8988T (cell line): ENCODE data around the gene TMEM53.

Experiments used
- DNase-seq: peaks from one replicate; pipeline ENCODE4 v3.0.0; 2011

The TMEM53 gene

DNA sequence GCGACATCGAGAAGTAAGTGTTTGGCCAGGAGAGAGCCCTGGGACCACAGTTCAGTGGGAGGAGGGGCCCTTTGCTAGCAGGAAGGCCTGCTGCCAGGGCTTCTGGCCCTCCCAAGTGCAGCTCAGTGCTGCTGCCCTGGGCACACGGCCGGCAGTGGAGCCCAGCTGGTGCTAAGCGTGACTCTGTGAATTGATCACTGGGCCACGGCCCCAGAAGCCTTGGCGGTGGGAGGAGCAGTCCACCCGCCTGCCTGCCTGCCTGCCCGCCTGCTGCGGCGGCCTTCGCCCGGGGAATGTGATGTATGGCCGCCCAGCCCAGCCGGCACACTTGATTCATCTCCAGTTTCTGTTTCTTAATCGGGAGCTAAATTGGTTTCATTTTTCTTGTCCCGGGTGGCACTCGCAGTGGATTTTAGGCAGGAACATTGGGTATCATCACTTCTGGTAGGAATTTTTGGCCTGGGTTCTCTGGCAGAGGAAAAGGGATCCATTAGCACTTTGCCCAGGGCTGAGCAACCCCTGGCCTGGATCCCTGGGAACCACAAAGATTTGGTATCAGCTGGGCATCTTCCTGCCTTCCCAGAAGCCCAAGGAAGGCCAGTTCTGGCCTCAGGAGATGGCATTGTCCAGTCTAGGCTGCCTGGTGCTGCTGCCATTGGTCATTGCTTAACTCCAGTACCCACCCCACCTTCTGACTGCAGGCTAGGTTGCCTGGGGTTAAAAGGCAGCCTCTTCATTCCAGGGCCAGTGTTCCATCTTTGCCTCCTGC lies 28.6 kb downstream of the TMEM53 start:
- no peak for DNase-seq

DNA sequence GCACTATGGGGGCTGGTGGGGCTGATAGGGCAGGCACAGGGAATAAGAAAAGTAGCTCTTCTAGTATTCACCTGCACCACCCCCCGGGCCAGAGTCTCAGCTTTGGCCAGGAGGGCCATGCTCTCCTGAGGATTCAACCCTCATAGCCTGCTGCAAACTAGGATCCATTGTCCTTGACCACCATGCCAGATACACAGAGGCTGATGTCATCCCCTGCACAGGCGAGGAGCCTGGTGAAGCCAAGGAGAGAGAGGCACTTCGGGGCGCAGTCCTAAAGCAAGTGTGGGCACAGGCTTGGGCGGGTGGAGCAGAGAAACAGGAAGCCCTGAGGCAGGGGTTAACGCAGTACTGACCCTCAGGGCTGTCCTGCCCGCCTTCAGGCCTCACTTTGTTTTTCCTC lies 29.5 kb downstream of the TMEM53 start:
- DNase-seq = no peak

DNA sequence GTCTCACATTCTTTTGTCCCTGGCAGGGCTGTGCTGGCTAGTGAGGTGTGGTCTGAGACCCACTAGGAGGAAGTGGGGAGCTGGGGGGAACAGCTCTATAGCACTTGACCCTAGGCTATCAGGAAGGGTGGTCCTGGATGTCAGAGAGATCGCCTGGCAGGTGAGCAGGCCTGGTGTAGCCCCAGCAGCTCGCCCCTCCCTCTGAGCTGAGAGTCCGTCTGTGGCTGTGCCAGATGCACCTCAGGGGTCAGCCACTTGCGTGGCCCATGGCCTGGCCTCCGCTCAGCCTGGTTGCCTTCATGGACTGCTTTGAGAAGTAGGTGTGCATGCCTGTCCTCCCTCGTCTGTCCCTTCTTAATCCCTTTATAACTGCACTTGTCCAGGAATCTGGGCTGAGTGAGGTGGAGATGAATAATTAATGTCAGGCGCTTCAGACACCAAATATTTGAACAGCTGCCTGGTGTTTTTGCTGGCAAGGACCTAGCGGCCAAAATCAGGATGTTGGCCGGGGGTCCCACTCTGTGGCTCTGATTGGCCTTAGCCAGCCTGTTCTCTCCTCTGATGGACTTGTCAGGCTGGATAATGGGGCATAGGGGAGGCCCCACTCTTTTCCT lies 30.5 kb downstream of the TMEM53 start:
- no peak for DNase-seq

DNA sequence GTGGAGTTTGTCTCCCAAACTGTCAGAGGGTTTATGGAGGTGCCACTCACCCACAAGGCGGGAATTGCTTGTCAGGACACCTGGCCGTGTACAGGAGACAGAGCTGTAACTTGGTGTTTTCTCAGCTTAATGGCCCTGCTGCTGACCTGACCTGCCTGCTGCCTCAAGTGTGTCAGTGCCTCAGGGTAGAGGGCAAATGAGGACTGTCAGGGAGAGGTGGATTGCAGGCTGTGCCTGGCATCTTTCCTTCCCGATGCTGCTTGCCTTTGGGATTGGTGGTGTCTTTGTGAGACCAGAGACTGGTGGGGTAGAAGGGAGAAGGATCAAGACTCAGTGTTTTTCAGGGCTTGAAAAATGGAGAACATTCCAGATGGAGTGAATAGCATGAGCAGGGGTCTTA lies 31.4 kb downstream of the TMEM53 start:
- DNase-seq = no peak

DNA sequence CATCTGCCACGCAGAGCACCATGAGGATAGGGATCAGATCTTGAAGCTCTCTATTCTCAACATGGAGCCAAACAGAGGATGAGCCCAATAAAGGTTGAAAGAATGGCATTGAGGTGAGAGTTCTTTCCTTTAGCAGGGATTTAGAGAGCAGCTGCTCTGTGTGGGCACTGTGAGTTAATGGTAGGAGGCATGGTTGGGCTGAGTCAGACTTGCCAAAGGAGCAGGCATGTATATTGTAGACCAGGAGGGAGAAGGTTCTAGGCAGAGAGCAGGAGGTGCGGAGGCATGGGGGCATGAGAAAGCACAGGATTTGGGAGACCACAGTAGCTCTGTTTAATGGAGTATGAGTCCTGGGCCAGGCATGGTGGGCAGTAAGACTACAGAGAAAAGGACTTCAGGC lies 32.0 kb downstream of the TMEM53 start:
- no peak for DNase-seq

DNA sequence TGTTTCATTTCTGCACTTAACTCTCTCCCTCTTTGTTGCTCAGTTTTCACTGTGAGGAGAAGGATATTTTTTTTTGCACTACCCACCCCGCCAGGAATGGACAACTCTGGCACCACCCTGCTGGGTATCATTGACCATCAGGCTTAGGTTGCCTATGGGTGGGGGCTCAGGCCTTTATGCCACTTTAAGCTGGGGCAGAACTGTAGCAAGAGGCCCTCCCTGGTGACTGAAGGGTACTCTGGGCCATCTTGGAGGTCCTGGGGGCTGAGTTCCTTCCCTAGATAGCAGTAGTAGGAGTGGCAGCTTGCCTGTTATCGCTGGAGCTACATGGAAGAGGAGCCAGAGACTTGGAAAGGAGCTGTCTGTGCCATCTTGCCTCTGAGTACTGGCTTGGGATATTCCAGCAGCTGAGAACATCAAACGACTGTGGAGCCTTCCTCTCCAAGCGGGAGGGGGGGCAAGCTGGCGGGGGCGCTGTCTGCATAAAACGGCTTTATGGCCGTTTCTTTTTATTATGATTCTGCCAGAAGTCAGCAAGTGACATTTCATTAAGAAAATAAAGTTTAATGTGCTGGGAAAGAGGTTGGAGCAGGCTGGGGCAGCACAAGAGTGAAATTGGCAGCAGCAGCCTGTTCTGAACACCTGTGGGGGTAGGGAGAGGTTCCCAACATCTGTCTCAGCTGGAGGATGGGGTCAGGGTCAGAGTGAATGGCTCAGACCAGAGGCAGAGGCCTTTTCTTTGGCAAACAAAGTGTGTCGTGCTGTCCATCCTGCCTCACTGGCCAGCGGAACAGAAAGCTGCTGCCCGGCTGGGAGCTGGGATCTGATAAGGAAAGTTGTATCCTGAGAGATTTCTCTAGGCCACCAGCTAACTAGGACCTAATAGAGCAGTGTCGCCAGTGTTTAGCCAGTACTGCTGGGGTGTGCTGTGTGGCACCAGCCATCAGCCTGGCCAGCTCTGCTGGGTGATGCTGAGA lies 32.9 kb downstream of the TMEM53 start:
- no peak for DNase-seq

DNA sequence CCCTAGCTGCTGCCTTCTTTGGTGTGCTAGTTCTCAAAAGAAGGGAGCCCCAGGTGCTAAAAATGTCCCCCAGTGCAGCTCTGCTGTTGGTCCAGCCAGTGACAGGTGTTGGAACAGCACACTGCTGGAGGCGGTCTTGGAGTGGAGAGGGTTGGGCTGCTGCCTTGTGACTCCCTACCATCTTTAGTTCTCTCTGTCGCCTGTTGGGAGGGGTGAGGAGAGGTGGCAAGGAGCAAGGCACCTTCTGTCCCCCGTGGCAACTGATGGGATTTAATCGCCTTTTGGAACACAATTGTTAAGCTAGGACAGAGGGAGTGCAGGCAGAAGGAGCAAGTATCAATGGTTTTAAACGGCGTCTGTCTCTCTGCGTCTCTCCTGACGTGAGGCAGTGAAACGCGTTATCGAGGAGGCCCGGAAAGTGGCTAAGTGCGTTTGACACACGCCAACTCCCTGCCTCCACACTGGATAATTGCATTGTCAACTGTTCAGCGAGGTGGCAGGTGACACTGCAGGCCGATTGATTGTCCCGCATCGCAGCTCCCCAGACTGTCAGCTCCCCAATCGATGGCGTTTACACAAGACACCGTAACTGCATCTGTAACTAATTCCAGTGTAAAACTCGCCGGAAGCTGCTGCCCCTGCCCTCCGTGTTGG lies 34.0 kb downstream of the TMEM53 start:
- DNase-seq = no peak

DNA sequence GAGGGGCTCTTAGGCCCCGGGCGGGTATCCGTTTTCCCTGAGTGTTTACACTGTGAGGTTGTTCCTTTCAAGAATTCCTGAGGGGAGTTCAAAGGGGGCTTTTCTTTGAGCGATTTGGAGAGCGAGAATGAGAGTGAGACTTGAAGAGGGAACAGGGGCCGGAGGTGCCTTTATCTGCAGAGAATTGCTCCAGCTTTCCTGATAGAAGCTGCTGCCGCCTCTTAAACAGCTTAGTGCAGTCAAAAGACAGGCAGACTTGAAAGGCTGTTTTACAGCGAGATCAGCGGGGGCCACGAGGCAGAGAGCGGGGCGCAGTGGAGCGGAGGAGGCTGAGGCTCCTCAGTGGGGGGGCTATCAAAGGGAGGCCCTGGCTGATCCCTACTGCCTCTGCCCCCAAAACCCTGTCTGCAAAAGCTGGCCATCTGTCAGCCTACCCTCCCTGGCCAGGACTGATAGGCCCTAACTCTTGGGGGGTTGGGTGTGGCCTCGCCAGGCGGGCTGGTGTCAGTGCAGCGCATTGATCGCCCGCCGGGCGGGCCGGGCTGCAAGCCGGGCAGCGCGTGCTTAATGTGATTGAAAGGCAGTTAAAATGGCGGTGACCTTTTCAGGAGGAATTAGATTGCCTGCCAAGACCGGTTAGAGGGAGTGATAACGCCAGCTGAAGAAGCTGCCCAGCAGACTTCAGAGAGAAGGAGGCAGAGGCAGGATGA lies 36.4 kb downstream of the TMEM53 start:
- no peak for DNase-seq

DNA sequence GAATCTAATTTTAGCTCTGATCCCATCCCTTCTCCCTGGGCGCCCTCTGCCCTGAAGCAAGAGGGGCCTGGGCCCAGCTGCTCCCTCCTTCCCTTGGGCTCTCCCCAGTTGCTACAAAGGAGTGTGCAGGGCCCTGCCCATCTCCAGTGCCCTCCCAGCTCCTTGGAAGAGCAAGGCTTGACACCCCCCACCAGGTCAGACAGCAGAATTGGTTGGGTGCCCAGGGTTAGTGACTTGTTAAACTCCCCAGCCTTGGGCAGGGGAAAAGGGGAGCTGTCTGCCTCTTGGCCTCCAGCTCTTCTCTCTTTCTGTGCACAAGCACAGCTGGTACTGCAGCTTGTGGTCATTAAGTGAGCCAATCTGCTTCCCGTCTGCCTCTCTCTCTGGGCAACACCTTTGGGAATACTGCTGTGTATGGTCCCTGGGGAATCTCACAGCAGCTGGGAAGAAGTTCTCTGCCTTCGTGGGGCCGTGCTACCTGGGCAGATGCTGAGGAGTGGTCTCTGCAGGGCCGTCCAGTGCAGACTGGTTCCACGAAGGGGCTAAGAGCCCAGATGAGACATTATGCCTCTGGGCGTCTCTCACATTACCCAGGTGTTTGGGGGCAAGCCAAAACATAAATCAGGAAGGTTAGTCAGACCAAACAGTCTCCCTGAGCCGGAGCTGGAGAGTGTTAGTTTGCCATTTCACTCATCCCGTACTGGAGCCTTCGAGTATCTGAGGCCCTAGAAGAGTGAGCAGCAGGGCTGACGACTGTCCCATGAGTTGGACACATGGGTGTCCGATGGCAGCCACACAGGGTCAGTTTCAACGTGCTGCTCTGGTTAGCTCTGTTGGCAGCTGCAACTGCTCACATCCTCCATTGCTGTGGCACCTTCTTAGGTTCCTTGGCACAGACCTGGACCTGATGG lies 37.3 kb downstream of the TMEM53 start:
- DNase-seq = no peak

DNA sequence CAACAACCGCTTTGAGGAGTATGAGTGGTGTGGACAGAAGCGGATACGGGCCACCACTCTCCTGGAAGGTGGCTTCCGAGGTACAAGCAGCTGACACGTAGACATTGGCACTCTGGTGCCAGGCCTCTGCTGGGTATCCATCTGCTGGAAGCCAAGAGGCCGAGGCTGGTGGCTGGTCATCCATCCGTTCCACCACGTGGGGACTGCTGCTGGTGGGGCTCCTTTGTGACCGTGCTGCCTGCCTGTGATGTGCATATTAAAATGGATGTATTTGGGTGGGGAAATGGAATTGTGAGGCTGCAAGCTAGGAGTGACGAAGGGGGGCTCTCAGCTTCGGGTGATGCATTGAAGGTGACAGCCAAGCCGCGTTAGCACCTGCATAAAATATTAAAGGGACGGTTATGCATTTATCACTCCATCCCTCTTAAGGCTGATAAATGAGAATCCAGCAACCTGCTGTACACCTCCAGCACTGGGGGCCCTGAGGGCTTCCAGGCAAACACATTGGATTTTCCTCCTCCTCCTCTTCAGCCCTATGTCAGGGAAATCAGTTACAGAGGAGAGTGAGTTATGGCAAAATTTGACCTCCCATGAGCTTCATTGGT lies 38.1 kb downstream of the TMEM53 start:
- no peak for DNase-seq

DNA sequence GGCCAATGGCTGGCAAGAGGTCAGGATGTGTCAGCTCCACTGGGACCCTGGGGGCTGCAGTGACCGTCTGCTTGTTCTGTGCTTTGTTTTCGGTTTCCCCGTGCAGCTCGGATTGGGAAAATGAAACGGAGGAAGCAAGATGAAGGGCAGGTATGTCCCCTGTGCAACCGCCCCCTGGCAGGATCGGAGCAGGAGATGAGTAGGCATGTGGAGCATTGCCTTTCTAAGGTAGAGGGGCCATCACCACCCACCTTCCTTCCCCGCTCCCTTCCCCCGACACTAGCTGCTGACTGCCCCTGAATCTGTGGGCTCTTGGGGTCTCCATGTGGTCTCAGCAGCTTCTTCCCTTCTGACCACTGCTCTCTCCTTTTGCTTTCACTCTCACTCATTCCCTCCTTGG lies 38.8 kb downstream of the TMEM53 start:
- no peak for DNase-seq

DNA sequence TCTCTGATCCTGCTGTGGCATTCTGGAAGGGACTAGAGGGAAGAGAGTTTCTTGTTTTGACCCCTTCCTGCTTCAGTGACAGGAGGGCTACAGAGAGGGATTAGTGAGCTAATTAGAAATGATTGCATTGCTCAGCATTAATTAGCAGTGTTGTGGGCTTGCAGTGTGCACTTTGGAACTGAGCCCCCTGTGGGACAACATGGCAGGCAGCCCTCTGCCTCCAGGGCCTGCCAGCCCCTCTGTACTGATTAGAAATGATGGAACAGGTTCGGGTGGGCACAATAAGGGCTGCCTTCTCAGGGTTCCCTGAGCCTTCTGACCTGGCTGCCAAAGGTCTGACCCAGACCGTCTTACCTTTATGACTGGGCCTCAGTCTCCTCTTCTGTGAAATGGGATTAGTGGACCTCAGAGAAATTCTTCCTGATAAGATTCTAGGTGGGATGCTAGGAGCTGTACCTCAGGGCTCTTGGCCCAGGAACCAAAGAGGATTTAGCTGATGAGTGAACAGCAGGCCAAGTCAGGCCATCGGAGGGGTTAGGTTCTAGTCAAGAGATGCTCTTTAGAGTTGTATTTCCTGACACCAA lies 39.6 kb downstream of the TMEM53 start:
- no peak for DNase-seq

DNA sequence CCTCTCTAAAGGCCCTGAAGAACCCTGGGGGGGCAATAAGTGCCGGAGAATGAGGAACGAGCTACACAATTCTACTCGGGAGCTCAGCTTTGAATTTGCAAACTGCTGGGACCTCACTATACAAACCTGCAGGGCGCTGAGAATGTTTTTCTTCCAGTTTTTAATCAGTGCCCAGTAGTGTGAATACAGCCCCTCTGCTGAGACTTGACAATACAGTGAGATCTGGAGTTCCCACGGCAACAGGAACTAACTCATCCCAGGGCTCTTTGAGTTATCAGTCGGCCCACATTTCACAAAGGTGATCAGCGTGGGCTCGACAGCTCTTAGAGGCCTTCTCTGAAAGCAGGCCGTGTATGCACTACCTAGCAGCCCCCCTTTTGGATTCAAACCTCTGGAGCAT lies 41.7 kb downstream of the TMEM53 start:
- no peak for DNase-seq

DNA sequence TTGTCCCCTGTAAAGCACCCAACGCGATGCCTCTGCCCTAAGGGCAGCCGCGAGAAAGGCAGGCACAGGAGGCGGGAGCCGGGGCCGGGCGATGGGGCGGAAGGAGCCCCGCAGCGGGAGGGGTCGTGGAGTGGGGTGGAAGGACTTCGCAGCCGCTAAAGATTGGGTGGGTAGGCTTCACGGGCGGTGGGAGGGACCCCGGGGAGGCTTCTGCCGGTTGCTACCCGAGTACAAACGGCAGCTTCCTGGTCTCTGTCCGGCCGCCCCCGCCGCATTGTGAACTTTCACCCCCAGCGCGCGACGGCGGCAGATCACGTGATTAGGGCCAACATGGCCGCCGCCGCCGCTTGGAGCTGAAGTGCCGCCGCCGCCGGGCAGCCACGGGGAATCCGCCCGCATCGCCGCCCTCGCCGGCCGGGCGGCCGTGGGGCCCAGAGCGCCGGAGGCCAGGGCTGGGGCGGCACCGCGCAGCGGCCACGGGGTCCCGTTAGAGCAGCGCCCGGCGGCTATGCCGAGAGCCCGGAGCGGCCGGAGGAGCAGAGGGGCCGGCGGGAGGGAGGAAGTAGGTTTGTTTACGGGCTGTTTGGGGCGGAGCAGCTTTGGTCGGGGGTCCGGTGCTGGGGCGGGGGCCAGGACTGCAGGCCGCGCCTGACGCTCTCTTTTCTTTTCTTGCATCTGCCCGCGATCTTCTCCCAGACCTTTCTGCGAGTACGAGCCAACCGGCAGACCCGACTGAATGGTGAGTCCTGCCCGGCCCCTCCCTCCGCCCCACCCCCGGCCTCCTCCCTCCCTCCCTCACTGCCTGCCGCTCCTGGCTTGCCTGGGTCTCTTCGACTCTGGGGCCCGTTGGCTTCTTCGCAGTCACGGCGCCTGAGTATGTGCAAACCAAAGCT lies 42.4 kb downstream of the TMEM53 start:
- peak; percentile 93 for DNase-seq

DNA sequence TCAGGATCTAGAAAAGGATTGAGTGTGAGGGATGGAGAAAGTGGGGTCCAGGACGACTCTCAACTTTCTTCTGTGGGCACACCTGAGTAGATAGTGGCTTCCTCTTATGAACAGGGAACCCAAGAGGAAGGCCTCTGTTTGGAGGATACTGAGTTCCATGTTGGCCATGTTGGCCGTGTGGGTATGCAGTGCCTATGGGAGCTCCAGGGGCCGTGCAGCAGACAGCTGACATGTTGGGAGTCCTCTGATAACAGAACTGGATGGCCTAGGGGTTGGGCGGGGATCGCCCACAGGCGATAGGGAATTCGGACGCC lies 43.0 kb downstream of the TMEM53 start:
- no peak for DNase-seq

DNA sequence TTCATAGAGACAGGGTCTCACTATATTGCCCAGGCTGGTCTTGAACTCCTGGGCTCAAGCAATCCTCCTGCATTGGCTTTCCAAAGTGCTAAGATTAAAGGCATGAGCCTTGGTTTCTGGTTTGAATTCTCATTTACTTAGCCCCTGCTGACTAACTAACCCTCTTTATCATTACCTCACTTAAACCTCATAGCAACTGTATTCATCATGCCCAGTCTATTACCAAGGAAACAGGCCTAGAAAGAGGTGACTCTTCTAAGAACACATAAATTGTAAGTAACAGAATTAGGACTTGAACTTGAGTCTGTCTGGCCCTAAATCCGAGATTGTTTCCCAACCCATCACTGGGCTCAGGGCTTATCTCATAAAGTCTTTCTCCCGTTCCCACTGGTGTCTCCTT lies 44.2 kb downstream of the TMEM53 start:
- no peak for DNase-seq

DNA sequence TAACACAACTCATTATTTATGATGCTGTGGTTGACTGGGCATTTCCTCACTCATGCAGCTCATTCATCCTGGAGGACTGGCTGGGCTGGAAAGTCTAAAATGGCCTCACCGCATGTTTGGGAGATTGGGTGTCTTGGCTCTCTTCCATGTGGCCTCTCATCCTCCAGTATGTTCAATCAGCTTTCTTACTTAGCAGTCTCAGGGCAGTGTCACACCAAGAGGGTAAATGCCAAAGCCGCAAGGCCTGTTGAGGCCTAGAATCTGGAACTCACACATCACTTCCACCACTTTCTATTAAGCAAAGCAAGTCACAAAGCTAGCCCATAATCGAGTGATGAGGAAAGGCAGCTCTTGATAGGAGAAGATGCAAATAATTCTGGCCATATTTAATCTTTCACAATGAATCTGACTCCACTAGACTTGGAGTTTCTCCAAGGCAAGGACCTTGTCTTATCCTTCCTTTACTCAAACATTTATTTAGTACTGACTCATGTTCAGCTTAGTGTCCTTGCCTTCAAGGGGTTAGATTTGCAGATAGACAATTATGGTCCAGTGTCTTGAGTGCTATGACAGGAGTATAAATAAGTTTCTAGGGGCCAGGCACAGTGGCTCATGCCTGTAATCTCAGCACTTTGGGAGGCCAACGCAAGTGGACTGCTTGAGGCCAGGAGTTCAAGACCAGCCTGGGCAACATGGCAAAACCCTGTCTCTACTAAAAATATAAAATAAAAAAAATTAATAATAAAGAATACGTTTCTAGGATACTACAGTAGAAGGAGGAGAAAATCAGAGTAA lies 45.1 kb downstream of the TMEM53 start:
- DNase-seq = no peak

DNA sequence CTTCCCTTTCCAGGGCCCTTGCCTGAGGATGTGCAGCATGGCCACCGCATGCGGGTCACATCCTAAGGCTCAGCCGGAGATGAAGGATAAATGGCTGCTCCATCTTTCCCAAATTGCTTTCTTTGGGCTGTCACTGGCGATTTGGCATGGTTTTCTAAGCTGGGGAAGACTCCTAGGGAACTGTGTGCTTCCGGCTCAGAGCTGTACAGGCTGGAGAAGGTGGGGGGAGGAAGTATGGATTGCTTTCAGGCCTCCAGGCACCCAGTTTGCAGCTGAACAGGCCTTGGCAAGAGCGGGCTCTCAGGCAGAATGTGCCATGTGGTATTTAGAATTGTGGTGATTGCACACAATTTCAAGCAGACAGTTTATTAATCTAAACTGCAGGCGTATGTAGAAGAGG lies 48.9 kb downstream of the TMEM53 start:
- no peak for DNase-seq
